Tibial nerve (tissue), 4 donors: ENCODE results near the gene FGF18. TPM values are rescaled to one million over a fixed set of nuclear protein-coding genes. Genes with fewer than 3 reads are reported as not detected.
"Not testable (repeated sequence)": the region's sequence is repeated elsewhere in the genome, so short reads cannot be mapped to it uniquely, and the experiment has no call there.

Experiments used
- DNase-seq, 2 donors: peaks; one replicate each; pipeline ENCODE4 v3.0.0-alpha.2; 2019; ENCODE audit warnings: low spot score in 2 of 2
- H3K27ac ChIP-seq, 4 donors: fragments of 200-600 bp; sonication (generic) in 3 of 4; one replicate each; pipeline ENCODE4 v1.5.1; 2017 to 2019; ENCODE audit warnings: mild to moderate bottlenecking in 1 of 4
- H3K27me3 ChIP-seq, 2 donors: fragments of 200-600 bp; sonication (generic) in 1 of 2; one replicate each; pipeline versions ENCODE4 v1.5.1 to v1.6.0; 2017 to 2019
- H3K36me3 ChIP-seq, 3 donors: fragments of 200-600 bp; sonication (generic); one replicate each; pipeline ENCODE4 v1.5.1; 2018 to 2019
- H3K4me1 ChIP-seq, 4 donors: fragments of 200-600 bp; sonication (generic) in 3 of 4; one replicate each; pipeline ENCODE4 v1.5.1; 2017 to 2019
- H3K4me3 ChIP-seq, 4 donors: fragments of 200-600 bp; sonication (generic) in 3 of 4; one replicate each; pipeline ENCODE4 v1.5.1; 2017 to 2019; ENCODE audit warnings: mild to moderate bottlenecking in 1 of 4, moderate library complexity in 1 of 4
- H3K9me3 ChIP-seq, 4 donors: fragments of 200-600 bp; sonication (generic) in 3 of 4; one replicate each; pipeline ENCODE4 v1.5.1; 2017 to 2019
- EP300 ChIP-seq, 2 donors: sonication (generic); formaldehyde crosslinking; IDR thresholded peaks; one replicate each; pipeline ENCODE4 v1.6.1; 2017; ENCODE audit warnings: antibody characterized with exemption in 2 of 2, mild to moderate bottlenecking in 1 of 2
- POLR2A ChIP-seq, 2 donors: fragments of 450-650 bp; IDR thresholded peaks; one replicate each; pipeline ENCODE4 v1.6.1; 2017; ENCODE audit warnings: antibody characterized with exemption in 2 of 2, mild to moderate bottlenecking in 2 of 2, moderate library complexity in 2 of 2
- WGBS, 2 donors: methylation state at CpG; one replicate each; pipeline ENCODE4 v1.1.5; 2018; 5-methylcytosine and 5-hydroxymethylcytosine counted together
- total RNA-seq, 4 donors: library from RNA; depleted of rRNA; stranded (reverse); fragments of >200 nt; gene quantifications; one replicate each; pipeline ENCODE4 v1.1.0, GENCODE V29; 2016
- TF ChIP-seq, protein P1 (sequence below), 5 experiments: fragments of 200-600 bp in 3 of 5; fragments of 450-650 bp in 2 of 5; sonication (generic) in 3 of 5; IDR thresholded peaks; one replicate each; pipeline ENCODE4 v1.5.1; 2016 to 2019; ENCODE audit warnings: antibody characterized with exemption in 5 of 5, mild to moderate bottlenecking in 3 of 5, moderate library complexity in 2 of 5

Gene FGF18
- total RNA-seq, 4 donors from 2014 or later: 2.4 to 6.9 (median 6.4) TPM

DNA sequence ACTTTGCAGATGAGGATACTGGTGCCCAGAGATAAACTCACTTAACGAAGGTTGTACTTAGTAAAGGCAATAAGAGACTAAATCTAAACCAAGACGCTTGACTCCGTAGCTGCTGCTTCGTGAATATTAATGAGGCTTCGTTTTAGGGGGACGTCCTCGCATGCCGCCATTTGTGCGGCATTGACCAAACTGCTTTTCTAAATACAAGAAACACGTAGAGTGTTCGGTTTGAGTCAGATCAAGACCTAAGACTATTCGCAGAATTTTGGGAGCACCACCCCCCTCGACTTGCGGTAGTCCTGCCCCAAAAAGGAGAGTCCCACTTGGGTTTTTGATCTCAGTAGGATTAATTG lies 30.7 kb upstream of the FGF18 start:
- DNase-seq: no peak
- peaks cover 0 to 30% (median 4%) of the 10 kb centered on the region in 3 donors for H3K36me3 ChIP-seq
- H3K27ac ChIP-seq: peak overlapping the region; percentile 87 to 97 (median 94)
- H3K4me1 ChIP-seq: peaks cover 0 to 46% (median 20%) of the 10 kb centered on the region in 4 donors
- WGBS, 2 donors: 1 to 3% methylated on average over 14 of the region's 14 CpGs
- H3K4me3 ChIP-seq: peak overlapping the region; percentile 64 to 99 (median 93)
- H3K9me3 ChIP-seq: no peaks in the 10 kb centered on the region
- TF ChIP-seq, protein P1, sequence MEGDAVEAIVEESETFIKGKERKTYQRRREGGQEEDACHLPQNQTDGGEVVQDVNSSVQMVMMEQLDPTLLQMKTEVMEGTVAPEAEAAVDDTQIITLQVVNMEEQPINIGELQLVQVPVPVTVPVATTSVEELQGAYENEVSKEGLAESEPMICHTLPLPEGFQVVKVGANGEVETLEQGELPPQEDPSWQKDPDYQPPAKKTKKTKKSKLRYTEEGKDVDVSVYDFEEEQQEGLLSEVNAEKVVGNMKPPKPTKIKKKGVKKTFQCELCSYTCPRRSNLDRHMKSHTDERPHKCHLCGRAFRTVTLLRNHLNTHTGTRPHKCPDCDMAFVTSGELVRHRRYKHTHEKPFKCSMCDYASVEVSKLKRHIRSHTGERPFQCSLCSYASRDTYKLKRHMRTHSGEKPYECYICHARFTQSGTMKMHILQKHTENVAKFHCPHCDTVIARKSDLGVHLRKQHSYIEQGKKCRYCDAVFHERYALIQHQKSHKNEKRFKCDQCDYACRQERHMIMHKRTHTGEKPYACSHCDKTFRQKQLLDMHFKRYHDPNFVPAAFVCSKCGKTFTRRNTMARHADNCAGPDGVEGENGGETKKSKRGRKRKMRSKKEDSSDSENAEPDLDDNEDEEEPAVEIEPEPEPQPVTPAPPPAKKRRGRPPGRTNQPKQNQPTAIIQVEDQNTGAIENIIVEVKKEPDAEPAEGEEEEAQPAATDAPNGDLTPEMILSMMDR (IDR thresholded peaks at IDR 0.05): no peak
- TF ChIP-seq EP300 (IDR thresholded peaks at IDR 0.05) (no peak), POLR2A (IDR thresholded peaks at IDR 0.05) (no peak)
- H3K27me3 ChIP-seq: no peaks in the 10 kb centered on the region

DNA sequence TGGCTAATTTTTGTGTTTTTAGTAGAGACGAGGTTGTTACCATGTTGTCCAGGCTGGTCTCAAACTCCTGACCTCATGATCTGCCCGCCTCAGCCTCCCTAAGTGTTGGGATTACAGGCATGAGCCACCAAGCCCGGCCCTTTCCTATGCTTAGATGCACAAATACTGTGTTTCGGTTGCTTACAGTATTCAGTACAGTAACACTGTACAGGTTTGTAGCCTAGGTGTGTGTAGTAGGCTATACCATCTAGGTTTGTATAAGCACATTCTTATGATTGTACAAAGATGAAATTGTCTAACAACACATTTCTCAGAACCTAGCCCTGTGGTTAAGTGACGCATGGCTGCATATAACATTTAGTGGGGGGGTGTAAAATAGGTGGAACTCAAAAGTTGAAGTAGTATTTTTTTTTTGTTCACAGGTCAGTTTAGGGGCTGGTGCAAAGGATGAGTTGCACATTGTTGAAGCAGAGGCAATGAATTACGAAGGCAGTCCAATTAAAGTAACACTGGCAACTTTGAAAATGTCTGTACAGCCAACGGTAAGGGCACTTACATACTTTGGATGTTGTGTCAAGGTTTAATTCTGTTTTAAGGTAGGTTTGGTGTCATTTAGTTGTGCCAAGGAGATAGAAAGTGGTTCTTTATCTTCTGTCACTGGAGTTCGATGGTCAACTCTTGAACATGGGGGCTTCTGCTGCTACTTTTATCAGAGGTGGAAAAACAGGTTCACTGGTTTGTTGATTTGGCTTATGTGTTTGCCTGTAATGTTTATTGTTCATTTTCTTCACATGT lies 28.4 kb upstream of the FGF18 start:
- Histone ChIP-seq H3K9me3 (no peaks in the 10 kb centered on the region), H3K36me3 (peaks cover 0 to 53% (median 12%) of the 10 kb centered on the region in 3 donors), H3K27me3 (no peaks in the 10 kb centered on the region), H3K4me1 (peaks cover 0 to 46% (median 20%) of the 10 kb centered on the region in 4 donors), H3K4me3 (no peak overlapping the region), H3K27ac (no peak overlapping the region)
- no peak for DNase-seq
- WGBS, 2 donors: 65 to 73% methylated on average over 8 of the region's 8 CpGs
- TF ChIP-seq POLR2A (IDR thresholded peaks at IDR 0.05) (no peak), EP300 (IDR thresholded peaks at IDR 0.05) (no peak)
- TF ChIP-seq, protein P1 (IDR thresholded peaks at IDR 0.05): no peak

DNA sequence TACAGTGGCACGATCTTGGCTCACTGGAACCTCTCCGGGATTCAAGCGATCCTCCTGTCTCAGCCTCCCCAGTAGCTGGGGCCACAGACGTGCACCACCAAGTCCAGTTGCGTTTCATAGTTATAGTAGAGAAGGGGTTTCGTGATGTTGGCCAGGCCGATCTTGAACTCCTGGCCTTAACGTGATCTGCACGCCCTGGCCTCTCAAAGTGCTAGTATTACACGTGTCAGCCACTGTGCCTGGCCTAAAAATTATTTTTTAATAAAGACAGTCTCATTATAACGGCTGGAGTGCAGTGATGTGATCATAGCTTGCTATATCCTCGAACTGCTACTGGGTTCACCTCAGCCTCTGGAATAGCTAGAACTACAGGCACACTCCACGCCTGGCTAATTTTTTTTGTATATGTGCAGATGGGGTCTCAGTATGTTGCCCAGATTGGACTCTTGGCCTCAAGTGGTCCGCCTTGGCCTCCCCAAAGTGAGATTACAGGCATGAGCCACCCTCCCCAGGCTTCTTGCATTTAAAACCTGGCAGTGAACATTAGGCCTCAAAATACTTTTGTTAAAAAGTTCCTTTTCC lies 27.4 kb upstream of the FGF18 start:
- H3K9me3 ChIP-seq: no peaks in the 10 kb centered on the region
- no peak overlapping the region for H3K27ac ChIP-seq
- peaks cover 0 to 43% (median 20%) of the 10 kb centered on the region in 4 donors for H3K4me1 ChIP-seq
- 80 to 87% methylated on average over 14 of the region's 14 CpGs for WGBS, 2 donors
- DNase-seq: no peak
- no peaks in the 10 kb centered on the region for H3K27me3 ChIP-seq
- H3K36me3 ChIP-seq: peaks cover 0 to 63% (median 12%) of the 10 kb centered on the region in 3 donors
- TF ChIP-seq, protein P1 (IDR thresholded peaks at IDR 0.05): no peak
- no peak for TF ChIP-seq POLR2A (IDR thresholded peaks at IDR 0.05)
- no peak for TF ChIP-seq EP300 (IDR thresholded peaks at IDR 0.05)
- H3K4me3 ChIP-seq: no peak overlapping the region

DNA sequence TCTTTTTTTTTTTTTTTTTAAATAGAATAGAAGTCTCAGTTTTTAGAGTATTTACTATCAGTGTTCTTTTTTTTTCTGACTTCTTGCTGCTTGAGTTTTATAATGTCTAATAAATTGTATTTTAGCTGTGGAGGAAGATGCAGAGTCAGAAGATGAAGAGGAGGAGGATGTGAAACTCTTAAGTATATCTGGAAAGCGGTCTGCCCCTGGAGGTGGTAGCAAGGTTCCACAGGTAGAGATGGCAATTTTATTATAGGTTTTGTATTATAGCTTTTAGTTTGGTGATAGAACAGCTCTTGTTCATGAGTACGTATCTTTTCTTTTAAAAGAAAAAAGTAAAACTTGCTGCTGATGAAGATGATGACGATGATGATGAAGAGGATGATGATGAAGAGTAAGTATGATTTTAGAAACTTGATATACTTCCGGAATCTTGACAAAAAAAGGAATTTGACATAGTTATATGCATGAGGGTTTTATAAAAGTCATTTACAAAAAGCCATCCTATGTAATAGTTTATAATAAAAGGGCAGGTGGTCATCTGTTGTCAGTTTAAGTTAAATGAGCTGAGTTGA lies 26.8 kb upstream of the FGF18 start:
- Histone ChIP-seq H3K27ac (no peak overlapping the region), H3K4me3 (no peak overlapping the region), H3K9me3 (no peaks in the 10 kb centered on the region), H3K27me3 (no peaks in the 10 kb centered on the region), H3K36me3 (peaks cover 0 to 69% (median 12%) of the 10 kb centered on the region in 3 donors), H3K4me1 (peaks cover 0 to 47% (median 20%) of the 10 kb centered on the region in 4 donors)
- no peak for DNase-seq
- WGBS, 2 donors: 88 to 90% methylated on average over 4 of the region's 4 CpGs
- TF ChIP-seq POLR2A (IDR thresholded peaks at IDR 0.05) (no peak), EP300 (IDR thresholded peaks at IDR 0.05) (no peak)
- TF ChIP-seq, protein P1 (IDR thresholded peaks at IDR 0.05): no peak

DNA sequence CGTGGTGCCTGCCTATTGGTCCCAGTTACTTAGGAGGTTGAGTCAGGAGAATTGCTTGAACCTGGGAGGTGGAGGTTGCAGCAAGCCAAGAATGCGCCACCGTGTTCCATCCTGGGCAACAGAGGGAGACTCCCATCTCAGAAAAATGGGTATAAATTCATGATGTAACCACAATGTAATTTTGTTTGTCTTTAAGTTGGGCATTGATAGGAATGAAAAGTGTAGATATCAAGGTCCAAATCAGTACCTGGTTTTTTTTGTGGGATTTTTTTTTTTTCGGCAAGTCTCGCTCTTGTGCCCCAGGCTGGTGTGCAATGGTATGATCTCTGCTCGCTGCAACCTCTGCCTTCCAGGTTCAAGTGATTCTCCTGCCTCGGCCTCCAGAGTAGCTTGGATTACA lies 24.4 kb upstream of the FGF18 start:
- DNase-seq: no peak
- Histone ChIP-seq H3K4me3 (no peak overlapping the region), H3K27me3 (no peaks in the 10 kb centered on the region), H3K9me3 (no peaks in the 10 kb centered on the region), H3K36me3 (peaks cover 0 to 90% (median 16%) of the 10 kb centered on the region in 3 donors), H3K27ac (no peak overlapping the region), H3K4me1 (peaks cover 0 to 53% (median 11%) of the 10 kb centered on the region in 4 donors)
- WGBS, 2 donors: 96 to 99% methylated on average over 7 of the region's 7 CpGs
- TF ChIP-seq POLR2A (IDR thresholded peaks at IDR 0.05): no peak
- TF ChIP-seq, protein P1 (IDR thresholded peaks at IDR 0.05): no peak
- no peak for TF ChIP-seq EP300 (IDR thresholded peaks at IDR 0.05)

DNA sequence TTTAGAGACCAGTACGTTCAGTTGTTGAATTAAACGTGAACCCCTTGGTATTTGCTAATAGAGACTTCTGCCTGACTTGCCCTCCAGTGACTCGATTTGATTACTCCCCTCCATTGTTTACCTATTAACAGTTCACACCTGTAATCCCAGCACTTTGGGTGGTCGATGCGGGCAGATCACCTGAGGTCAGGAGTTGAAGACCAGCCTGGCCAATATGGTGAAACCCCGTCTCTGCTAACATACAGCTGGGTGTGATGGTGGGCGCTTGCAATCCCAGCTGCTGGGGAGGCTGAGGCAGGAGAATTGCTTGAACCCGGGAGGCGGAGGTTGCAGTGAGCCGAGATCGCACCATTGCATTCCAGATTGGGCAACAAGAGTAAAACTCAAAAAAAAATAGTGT lies 22.9 kb upstream of the FGF18 start:
- not testable (repeated sequence) for H3K27ac ChIP-seq, H3K27me3 ChIP-seq, DNase-seq, H3K4me3 ChIP-seq, H3K9me3 ChIP-seq
- WGBS, 2 donors: 92% methylated on average over 11 of the region's 11 CpGs
- H3K36me3 ChIP-seq: peaks cover 0 to 95% (median 31%) of the 10 kb centered on the region in 3 donors
- peaks cover 0 to 40% (median under 1%) of the 10 kb centered on the region in 4 donors for H3K4me1 ChIP-seq
